Coronary artery (tissue), 2 donors: ENCODE results near the gene RAX.

ENCODE experiments used
- DNase-seq: peaks from one replicate; pipeline ENCODE4 v3.0.0-alpha.2; 2017; ENCODE audit warnings: low spot score
- H3K27ac ChIP-seq, 2 donors: fragments of 200-600 bp; sonication (generic); one replicate each; pipeline ENCODE4 v1.5.1; 2016 to 2019
- H3K4me3 ChIP-seq: fragments of 200-600 bp; sonication (generic); 2 replicates; pipeline ENCODE4 v1.5.1; 2016; ENCODE audit warnings: mild to moderate bottlenecking, moderate library complexity
- TF ChIP-seq, protein P1 (sequence below): fragments of 200-600 bp; sonication (generic); IDR thresholded peaks from one replicate; pipeline ENCODE4 v1.5.1; 2019; ENCODE audit warnings: antibody characterized with exemption

The RAX gene

DNA sequence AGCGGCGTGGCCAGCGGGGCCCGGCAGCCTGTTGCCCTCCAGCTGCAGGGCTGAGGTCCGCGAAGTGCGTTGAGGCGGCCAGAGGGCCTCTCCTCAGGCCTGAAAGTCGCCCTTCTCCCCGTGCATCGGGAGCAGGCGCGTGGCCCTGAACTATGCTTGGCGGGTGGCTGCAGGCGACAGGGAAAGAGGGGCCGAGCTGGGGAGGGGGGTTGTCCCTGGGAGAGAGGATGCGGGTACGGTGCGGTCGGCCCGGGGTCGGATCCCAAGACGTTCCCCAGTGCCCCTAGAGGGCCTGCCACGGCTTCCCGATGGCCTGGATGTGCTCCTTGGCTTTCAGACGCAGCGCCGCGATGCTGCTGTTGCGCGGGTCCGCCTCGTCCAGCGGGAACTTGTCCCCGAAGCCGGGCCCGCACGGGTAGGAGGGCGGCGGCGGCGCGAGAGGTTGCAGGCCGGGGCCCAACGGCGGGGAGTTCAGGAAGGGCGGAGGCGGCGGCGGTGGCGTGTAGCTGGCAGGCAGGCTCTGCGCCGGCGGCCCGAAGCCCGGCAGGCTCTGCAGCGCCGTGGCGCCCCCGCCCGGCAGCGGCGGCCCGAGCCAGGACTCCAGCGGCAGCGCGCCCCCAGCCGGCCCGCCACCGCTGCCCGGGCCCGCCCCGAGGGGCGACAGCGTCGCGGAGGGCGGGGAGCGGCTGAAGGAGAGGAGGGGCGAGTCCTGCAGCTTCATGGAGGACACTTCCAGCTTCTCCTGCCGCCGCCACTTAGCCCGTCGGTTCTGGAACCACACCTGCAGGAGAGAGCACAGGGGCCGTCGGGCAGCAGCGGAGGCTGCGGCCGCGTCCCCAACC lies 4.3 kb downstream of the RAX start:
- peak overlapping the region; percentile 66 for H3K4me3 ChIP-seq
- TF ChIP-seq, protein P1, sequence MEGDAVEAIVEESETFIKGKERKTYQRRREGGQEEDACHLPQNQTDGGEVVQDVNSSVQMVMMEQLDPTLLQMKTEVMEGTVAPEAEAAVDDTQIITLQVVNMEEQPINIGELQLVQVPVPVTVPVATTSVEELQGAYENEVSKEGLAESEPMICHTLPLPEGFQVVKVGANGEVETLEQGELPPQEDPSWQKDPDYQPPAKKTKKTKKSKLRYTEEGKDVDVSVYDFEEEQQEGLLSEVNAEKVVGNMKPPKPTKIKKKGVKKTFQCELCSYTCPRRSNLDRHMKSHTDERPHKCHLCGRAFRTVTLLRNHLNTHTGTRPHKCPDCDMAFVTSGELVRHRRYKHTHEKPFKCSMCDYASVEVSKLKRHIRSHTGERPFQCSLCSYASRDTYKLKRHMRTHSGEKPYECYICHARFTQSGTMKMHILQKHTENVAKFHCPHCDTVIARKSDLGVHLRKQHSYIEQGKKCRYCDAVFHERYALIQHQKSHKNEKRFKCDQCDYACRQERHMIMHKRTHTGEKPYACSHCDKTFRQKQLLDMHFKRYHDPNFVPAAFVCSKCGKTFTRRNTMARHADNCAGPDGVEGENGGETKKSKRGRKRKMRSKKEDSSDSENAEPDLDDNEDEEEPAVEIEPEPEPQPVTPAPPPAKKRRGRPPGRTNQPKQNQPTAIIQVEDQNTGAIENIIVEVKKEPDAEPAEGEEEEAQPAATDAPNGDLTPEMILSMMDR = no peak
- no peak for DNase-seq

DNA sequence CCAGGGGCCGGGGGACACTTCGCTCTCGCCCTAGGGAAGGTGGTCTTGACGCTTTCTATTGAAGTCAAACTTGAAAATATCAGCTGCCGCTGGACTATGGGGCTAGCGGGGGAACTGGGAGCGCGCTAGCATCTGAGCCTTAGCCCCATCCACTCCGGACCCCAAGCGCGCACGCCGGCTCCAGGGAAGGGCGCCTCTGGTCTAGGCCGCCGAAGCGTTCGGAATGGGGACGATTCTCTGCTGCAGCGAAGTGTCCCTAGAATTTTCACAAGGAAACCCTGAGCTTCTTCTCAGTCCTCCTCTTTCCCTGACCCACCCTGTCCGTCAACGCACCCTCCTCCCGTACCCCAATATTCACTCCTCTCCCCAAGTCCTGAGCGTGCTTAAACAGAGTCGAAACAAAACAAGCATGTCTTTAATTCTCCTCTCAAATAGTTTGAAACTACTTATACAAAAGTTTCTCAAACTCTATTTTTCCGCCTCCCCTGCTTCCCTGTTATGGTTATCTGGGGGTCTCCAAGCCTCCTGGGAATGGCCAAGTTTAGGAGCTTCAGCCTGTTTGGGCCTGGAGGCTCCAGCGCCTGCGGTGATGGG lies 5.0 kb downstream of the RAX start:
- no peak for DNase-seq
- Histone ChIP-seq H3K4me3 (peak overlapping the region; percentile 66), H3K27ac (no peak overlapping the region)
- TF ChIP-seq, protein P1 = no peak

More for the DNA sequence above, 4.3 kb downstream of the RAX start:
- no peak overlapping the region for H3K27ac ChIP-seq

DNA sequence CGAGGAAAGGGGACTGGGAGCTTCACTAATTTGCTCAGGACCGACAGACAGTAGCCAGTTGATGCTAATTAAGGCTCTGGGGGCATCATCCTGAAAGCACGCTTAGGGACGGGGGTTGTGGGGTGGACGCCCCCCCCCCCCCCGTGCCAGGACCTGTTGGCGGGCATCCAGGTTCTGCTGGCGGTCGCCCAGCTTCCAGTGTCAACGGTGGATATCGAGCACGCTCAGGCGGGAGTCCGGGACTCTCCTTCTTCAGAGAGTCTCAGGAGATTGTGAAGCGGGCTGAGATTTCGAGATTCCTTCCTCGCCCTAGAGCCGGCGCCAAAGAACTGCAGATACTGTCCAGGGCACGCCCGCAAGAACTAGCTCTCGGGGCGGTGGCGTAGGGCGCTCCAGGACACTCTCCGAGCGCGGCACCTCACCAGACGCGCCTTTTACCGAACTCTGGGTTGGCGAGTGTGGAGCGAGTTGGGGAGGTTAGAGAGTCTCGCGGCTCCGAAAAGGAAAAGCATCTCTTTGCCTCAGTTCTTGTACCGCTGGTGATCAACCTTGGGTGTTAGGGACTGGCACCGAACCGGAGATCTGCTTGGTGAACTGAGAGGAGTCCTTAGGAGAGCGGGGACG lies 5.6 kb downstream of the RAX start:
- TF ChIP-seq, protein P1 = no peak
- no peak overlapping the region for H3K4me3 ChIP-seq

DNA sequence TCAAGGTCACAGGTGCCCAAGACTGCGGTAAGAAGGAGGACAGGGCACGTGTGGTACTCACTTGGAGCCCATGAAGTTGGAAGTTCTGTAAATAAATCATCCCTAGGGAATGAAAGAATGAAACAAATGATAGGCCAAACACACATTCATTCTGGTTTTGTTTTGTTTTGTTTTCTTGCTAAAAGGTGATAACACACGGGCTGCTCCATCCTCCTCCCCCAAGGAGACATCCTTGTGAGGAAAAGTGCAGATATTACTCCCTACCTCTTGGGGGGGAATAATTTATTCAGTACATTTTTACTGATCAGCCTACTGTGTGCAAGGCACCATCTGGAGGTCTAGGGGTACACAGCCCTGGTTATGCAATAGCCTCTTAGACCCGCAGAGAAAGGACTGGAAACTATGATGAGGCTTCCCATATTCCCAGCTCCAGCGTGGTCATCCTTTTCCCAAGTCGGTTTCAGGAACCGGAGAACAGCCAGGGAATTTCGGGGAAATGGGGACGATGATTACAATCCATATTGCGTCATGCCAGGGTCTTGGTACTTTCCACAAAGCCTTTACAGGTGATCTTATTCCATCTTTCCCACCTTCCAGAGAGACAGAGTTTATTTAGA lies 6.3 kb downstream of the RAX start:
- TF ChIP-seq, protein P1 = no peak
- Histone ChIP-seq H3K4me3 (no peak overlapping the region), H3K27ac (no peak overlapping the region)
- DNase-seq = no peak

More for the DNA sequence above, 5.6 kb downstream of the RAX start:
- no peak overlapping the region for H3K27ac ChIP-seq
- DNase-seq = no peak

DNA sequence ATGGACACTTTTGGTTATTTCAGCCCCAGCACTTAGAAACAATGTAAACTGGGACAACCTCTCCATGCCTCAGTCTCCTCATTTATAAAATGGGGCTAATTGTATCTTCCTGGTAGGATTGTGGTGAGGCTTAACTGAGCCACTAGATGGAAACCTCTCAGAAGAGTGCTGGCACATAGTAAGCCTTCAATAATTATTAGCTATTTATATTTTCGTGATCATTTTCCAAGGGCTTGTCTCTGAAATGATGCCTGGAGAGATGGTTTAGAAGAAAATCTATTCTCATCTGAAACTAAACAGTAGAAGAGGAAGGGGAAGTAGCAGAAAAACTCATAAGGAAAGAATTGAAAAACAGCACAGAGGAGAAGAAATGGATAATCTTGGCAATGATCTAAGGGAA lies 6.8 kb downstream of the RAX start:
- TF ChIP-seq, protein P1 = no peak
- Histone ChIP-seq H3K27ac (no peak overlapping the region), H3K4me3 (no peak overlapping the region)
- DNase-seq = no peak

DNA sequence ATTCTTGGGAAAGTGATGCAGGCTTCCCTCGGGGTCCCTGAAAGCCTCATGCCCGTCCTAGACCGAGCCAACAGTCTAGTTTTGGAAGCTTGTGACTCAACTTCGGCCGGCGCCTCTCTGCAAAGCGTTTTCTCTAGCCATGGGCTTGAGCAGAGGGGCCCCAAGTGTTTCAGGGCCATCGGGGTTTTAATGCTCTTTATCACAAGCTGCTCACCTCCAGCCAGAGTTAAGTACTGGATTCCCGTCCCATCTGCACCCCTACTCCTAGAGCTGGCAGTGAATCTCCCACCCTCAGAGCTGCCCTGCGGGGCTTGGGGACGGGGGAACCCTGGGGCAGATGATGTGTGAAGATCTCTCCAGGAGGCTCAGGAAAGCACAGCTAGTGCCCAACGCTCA lies 7.3 kb downstream of the RAX start:
- Histone ChIP-seq H3K4me3 (no peak overlapping the region), H3K27ac (no peak overlapping the region)
- DNase-seq = no peak
- TF ChIP-seq, protein P1 = no peak
